Activated CD4-positive, alpha-beta memory T cell treated with anti-CD3 and anti-CD28 coated beads for 36 hours (primary cell): ENCODE measurements around the gene PRR23A. TPM values are rescaled to one million over a fixed set of nuclear protein-coding genes. Genes with fewer than 3 reads are reported as not detected.

Experiments
- CTCF ChIA-PET: fragments of 350-600 bp; sonication (Branson Sonifier 250); formaldehyde crosslinking; loops from one replicate; lab custom pipeline; 2021; ENCODE audit warnings: antibody characterized with exemption, inconsistent platforms; lab: Charles Lee
- POLR2A ChIA-PET: fragments of 350-600 bp; sonication (Branson Sonifier 250); formaldehyde crosslinking; loops from one replicate; lab custom pipeline; 2021; ENCODE audit warnings: antibody characterized with exemption; lab: Charles Lee
- DNase-seq: peaks from one replicate; pipeline ENCODE4 v3.0.0-alpha.2; 2020
- H3K27ac Mint-ChIP-seq: one replicate; pipeline ENCODE4 v1.8.0; 2021; ENCODE audit warnings: mixed read lengths
- H3K27me3 Mint-ChIP-seq: one replicate; pipeline ENCODE4 v1.8.0; 2021; ENCODE audit warnings: mixed read lengths
- H3K36me3 Mint-ChIP-seq: one replicate; pipeline ENCODE4 v1.8.0; 2021; ENCODE audit warnings: mixed read lengths
- H3K4me1 Mint-ChIP-seq: one replicate; pipeline ENCODE4 v1.8.0; 2021; ENCODE audit warnings: low read depth, mixed read lengths
- H3K4me3 Mint-ChIP-seq: one replicate; pipeline ENCODE4 v1.8.0; 2021; ENCODE audit warnings: mild to moderate bottlenecking, mixed read lengths
- H3K9me3 Mint-ChIP-seq: one replicate; pipeline ENCODE4 v1.8.0; 2021; ENCODE audit warnings: mixed read lengths
- intact Hi-C: fragments of 100-400 bp; cut with micrococcal nuclease; formaldehyde crosslinking; loops from one replicate; pipeline ENCODE4 v1.15.1; 2023
- total RNA-seq, 2 experiments: library from RNA; stranded (reverse); gene quantifications; one replicate each; pipeline ENCODE4 v1.2.3, GENCODE V29; 2021

PRR23A gene
- total RNA-seq, 2 experiments from 2014 or later: not detected

DNA sequence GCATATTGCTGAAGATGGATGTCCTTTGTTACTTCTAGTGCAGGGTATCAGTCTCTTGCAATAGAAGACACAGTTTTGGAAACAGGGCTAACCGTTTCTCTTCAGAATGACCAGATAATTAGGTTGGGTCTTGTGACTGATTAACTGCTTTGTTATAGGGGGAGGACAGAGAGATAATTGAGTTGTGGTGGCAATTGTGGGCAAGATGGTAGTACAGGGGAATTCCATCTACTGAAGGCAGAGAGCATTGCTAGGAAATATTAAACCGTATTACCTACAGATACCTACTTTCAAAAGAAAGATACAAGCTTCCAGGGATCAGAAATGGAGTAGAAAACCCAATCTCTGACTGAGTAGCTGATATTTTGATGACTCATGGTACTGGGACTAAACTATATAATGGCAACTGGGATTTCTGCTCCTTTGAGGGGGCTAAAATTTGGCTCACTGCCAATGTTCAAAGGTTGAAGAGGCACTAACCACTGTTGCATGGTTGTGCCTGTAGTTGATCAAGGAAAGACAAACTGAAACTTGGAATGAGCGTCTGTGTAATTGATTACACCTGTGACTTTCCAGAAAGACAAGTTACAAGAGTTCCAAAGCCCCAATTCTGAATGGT, 10.5 kb upstream of the PRR23A start:
- CTCF ChIA-PET: no interaction called here
- H3K36me3 Mint-ChIP-seq: no peaks in the 10 kb centered on the region
- POLR2A ChIA-PET: no interaction called here
- H3K27me3 Mint-ChIP-seq: peaks cover 1% of the 10 kb centered on the region
- no peak overlapping the region for H3K4me3 Mint-ChIP-seq
- intact Hi-C loops: no loop called here
- H3K27ac Mint-ChIP-seq: no peak overlapping the region
- DNase-seq: no peak
- peaks cover 18% of the 10 kb centered on the region for H3K9me3 Mint-ChIP-seq
- H3K4me1 Mint-ChIP-seq: no peaks in the 10 kb centered on the region

DNA sequence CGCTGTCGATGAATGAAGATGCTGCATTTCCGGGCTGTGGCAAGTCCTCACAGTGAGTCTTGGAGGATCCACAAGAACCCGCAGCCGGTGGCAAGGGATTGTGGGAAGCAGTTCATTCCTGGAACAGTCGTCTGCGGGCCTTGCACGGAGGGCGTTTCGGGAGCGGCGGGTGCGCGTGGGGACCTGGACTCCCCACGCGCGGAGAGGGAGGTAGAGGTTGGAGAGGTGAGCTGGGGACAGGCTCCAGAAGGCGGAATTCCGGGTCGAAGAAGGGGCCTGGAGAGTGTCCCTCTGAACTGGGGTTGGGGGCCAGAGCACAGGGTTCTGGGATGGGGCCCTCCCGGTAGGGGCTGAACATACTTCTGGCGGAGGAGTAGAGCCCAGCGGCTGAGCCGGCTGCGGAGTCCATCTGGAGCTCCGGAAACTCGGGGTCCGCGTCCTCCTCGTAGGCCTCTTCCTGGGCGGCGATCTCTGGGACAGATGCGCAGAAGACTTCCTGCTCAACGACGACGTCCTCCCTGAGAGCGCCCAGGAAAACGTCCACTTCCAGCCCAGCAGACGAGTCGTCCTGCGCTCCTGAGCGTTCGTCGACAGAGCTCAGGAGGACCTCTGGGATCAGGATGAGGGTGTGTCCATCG, 593 bp downstream of the PRR23A start:
- Mint-ChIP-seq H3K27me3 (peaks cover 3% of the 10 kb centered on the region), H3K36me3 (peaks cover 1% of the 10 kb centered on the region), H3K4me3 (no peak overlapping the region), H3K4me1 (no peaks in the 10 kb centered on the region), H3K9me3 (peaks cover 17% of the 10 kb centered on the region), H3K27ac (no peak overlapping the region)
- ChIA-PET POLR2A (no interaction called here), CTCF (no interaction called here)
- intact Hi-C loops: no loop called here
- DNase-seq: no peak

DNA sequence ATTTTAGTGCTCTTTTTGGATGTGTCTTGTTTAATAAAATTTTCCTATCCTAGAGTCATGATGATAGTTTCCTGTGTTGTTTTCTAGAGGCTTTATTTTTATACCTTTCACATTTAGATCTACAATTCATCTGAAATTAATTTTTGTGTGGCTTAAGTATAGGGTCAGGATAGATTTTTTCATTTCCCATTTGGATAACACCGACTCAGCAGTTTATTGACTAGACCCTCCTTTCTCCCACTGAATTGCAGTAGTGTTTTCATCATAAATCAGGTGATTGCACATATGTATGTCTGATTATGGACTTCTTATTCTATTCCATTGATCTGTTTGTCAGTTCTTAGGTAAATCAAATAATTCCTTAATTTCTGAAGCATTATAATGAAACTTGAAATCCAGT, 10.4 kb downstream of the PRR23A start:
- H3K4me3 Mint-ChIP-seq: no peak overlapping the region
- no peak overlapping the region for H3K27ac Mint-ChIP-seq
- H3K36me3 Mint-ChIP-seq: no peaks in the 10 kb centered on the region
- no peaks in the 10 kb centered on the region for H3K9me3 Mint-ChIP-seq
- DNase-seq: no peak
- intact Hi-C loops: no loop called here
- H3K4me1 Mint-ChIP-seq: no peaks in the 10 kb centered on the region
- ChIA-PET CTCF (no interaction called here), POLR2A (no interaction called here)
- H3K27me3 Mint-ChIP-seq: peaks cover 12% of the 10 kb centered on the region

DNA sequence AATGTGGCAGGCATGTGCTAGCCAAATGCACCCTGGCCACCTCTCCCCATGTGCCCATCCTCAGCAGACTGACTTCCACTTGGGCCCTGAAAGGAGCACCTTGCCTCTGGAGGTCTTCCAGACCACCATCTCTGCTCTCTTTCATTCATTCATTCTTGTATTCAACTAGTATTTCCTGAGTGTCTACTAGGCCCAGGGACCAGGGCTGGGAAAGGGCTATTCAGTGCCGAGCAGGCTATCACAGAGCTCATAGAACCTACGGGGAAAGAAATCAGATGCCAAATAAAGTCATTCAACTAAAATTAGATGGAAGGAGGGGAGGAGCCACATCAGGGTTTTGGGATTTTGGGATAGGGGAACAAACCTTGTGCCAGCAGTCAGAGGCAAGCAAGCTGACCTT, 18.9 kb downstream of the PRR23A start:
- no peaks in the 10 kb centered on the region for H3K4me1 Mint-ChIP-seq
- H3K4me3 Mint-ChIP-seq: no peak overlapping the region
- DNase-seq: no peak
- ChIA-PET POLR2A (no interaction called here), CTCF (no interaction called here)
- H3K27ac Mint-ChIP-seq: no peak overlapping the region
- no peaks in the 10 kb centered on the region for H3K27me3 Mint-ChIP-seq
- no peaks in the 10 kb centered on the region for H3K9me3 Mint-ChIP-seq
- intact Hi-C loops: no loop called here
- H3K36me3 Mint-ChIP-seq: no peaks in the 10 kb centered on the region

DNA sequence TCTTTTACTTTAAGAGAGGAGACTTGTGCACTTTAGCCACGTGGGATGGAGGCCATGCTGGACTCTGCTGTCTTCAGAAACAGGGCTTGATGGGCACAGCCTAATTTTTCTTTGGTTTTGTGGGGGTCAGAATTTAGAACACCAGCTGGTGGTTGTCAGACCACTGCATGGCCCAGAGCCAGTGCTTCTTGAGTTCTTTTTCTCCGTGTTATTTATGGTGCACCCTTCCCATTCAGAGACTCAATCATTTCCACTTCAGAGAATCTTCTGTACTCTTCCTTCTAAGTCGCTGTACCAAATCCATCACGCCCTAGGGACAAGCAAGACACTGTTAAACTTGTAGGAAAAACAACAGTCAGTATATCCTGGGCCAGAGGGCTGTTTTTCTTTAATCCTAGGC, 20.1 kb downstream of the PRR23A start:
- ChIA-PET POLR2A (no interaction called here), CTCF (no interaction called here)
- Mint-ChIP-seq H3K36me3 (no peaks in the 10 kb centered on the region), H3K4me3 (no peak overlapping the region), H3K27ac (no peak overlapping the region), H3K4me1 (no peaks in the 10 kb centered on the region), H3K9me3 (no peaks in the 10 kb centered on the region), H3K27me3 (no peaks in the 10 kb centered on the region)
- intact Hi-C loops: no loop called here
- no peak for DNase-seq

DNA sequence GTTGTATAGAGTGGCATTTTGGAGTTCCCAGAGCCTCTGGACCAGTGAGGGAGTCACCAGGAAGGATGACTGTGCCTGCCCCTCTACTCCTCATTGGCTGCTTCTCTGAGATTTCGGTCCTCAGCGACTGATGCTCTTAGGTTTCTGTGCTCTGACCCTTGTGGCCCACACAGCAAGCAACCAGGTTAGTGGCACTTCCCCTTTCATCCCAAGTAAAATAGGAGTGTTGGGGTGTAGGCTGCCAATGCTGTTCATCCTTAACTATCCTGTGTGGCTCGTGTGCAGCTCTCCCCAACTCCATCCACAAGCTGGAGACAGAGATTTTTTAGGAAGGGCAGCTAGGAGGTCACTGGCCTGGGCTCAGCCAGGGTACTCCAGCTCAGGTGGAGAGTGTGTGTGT, 21.3 kb downstream of the PRR23A start:
- Mint-ChIP-seq H3K36me3 (no peaks in the 10 kb centered on the region), H3K9me3 (no peaks in the 10 kb centered on the region), H3K27me3 (peaks cover 2% of the 10 kb centered on the region), H3K4me3 (no peak overlapping the region), H3K27ac (no peak overlapping the region), H3K4me1 (no peaks in the 10 kb centered on the region)
- DNase-seq: no peak
- intact Hi-C loops: no loop called here
- CTCF ChIA-PET: no interaction called here
- POLR2A ChIA-PET: no interaction called here

DNA sequence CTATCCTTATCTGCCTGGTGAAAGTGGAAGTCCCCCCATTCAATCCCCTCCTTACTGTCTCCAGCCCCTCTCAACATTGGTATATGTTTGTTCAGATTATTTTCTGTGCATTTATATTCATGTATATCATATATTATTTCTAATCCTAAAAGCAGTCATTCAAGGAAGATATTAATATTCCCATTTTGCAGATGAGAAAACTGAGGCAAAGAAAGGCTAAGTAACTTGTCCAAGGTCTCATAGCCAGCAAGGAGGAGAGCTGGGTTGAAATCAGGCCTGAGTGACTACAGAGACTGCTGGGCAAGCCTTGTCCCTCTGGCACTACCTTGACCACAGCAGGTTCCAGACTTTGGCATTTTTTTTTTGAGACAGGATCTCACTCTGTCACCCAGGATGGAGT, 30.0 kb downstream of the PRR23A start:
- intact Hi-C loops: no loop called here
- POLR2A ChIA-PET: no interaction called here
- no peaks in the 10 kb centered on the region for H3K9me3 Mint-ChIP-seq
- no peak for DNase-seq
- no peak overlapping the region for H3K4me3 Mint-ChIP-seq
- CTCF ChIA-PET: no interaction called here
- no peaks in the 10 kb centered on the region for H3K36me3 Mint-ChIP-seq
- H3K27ac Mint-ChIP-seq: no peak overlapping the region
- no peaks in the 10 kb centered on the region for H3K4me1 Mint-ChIP-seq
- peaks cover 11% of the 10 kb centered on the region for H3K27me3 Mint-ChIP-seq

DNA sequence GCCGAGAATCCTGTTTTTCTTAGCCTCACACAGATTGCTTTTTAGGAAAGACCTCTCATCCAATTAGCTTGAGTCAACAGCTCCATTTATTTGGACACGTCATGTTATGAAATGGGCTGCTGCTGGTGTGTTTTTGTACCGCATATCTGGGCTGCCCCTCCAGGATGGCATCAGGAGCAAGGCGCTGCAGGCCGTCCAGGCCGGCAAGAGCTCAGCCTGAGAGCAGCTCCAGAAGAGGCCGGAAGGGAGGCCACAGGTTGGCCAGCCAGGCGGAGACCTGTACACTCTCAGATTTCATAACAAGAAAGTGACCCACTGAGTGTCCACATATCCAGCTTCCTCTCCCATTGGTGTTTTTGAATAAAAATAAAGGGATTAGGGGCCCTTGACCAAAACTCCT, 30.7 kb downstream of the PRR23A start:
- POLR2A ChIA-PET: no interaction called here
- Mint-ChIP-seq H3K27ac (no peak overlapping the region), H3K9me3 (no peaks in the 10 kb centered on the region), H3K4me3 (no peak overlapping the region), H3K27me3 (peaks cover 16% of the 10 kb centered on the region), H3K36me3 (no peaks in the 10 kb centered on the region), H3K4me1 (no peaks in the 10 kb centered on the region)
- CTCF ChIA-PET: no interaction called here
- DNase-seq: no peak
- intact Hi-C loops: no loop called here

DNA sequence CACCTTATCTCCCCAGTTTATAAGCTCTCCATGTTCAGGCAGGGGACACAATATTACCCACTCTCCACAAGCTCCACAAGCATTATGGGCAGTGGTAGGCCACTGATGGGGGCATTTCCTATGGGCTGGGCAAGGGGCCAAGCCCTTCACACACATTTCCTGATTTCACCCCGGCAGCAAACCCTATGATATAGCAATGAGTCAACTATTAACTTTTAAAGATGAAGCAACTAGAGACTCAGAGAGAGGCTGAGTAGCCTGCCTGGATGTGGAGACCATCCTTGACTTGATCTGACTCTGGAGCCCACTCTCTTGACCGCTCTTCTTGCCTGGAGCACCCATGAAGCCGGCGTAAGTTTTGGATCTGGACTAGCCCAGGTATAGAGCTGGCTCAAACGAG, 31.6 kb downstream of the PRR23A start:
- Mint-ChIP-seq H3K36me3 (no peaks in the 10 kb centered on the region), H3K27ac (no peak overlapping the region), H3K4me3 (no peak overlapping the region), H3K9me3 (no peaks in the 10 kb centered on the region), H3K27me3 (peaks cover 21% of the 10 kb centered on the region), H3K4me1 (no peaks in the 10 kb centered on the region)
- CTCF ChIA-PET: interaction anchor here (1.2 kb wide), 1 partner anchor 38 kb away, joined by 4 read pairs; no protein-coding TSS in a partner anchor
- intact Hi-C loops: no loop called here
- DNase-seq: no peak
- POLR2A ChIA-PET: no interaction called here

DNA sequence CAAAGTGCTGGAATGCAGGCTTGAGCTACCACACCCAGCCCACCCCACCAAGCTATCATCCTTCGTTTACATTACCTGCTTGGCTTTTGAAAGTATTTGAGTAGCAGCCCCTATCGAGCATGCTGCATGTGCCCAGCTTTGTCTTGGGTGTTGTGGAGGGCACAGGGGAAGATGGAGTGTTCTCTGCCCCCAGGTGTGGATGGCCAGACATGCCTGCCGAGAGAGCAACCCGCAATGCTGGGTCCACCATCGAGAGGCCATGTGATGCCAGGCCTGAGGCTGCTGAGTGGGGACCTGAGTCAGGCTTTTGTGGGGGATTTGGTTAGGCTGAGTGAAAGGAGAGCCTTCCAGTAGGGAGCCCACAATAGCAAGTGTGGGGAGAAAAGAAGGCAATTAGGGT, 33.1 kb downstream of the PRR23A start:
- Mint-ChIP-seq H3K4me1 (no peaks in the 10 kb centered on the region), H3K27me3 (peaks cover 23% of the 10 kb centered on the region), H3K27ac (no peak overlapping the region), H3K36me3 (no peaks in the 10 kb centered on the region), H3K4me3 (no peak overlapping the region), H3K9me3 (no peaks in the 10 kb centered on the region)
- ChIA-PET CTCF (interaction anchor here (0.9 kb wide), 1 partner anchor 356 kb away, joined by 3 read pairs; no protein-coding TSS in a partner anchor), POLR2A (no interaction called here)
- intact Hi-C loops: no loop called here
- no peak for DNase-seq

DNA sequence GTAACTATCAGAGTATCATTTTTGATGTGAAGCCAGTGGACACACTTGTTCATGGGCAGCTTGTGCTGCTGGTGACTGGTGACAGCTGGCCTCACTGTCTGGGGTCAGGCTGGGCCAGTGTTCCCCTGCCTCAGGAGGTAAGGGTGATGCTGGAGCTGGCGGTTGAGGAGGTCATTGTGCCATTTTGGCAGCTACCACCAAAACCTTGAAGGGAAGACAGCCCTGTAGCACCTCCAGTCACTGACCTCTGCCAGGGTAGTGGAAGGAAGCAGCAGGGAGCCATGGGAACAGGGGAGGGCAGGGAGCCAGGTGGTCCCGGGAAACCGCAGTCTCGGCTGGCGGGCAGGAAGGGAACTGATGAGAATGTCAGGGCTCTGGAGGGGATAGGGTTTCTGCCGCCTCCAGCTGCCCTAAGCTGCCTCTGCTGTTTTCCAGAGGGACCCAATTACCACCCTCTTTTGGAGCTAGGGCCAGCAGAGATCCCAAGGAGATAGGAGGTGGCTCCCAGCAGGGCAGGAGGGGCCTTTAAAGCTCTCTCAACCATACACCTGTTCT, 34.2 kb downstream of the PRR23A start:
- no peaks in the 10 kb centered on the region for H3K4me1 Mint-ChIP-seq
- H3K4me3 Mint-ChIP-seq: no peak overlapping the region
- intact Hi-C loops: no loop called here
- POLR2A ChIA-PET: no interaction called here
- H3K9me3 Mint-ChIP-seq: no peaks in the 10 kb centered on the region
- no peak overlapping the region for H3K27ac Mint-ChIP-seq
- peaks cover 23% of the 10 kb centered on the region for H3K27me3 Mint-ChIP-seq
- CTCF ChIA-PET: interaction anchor here (1.5 to 1.9 kb wide), 2 partner anchors 8 to 36 kb away, joined by 3 to 5 read pairs; no protein-coding TSS in a partner anchor
- no peaks in the 10 kb centered on the region for H3K36me3 Mint-ChIP-seq
- DNase-seq: no peak

DNA sequence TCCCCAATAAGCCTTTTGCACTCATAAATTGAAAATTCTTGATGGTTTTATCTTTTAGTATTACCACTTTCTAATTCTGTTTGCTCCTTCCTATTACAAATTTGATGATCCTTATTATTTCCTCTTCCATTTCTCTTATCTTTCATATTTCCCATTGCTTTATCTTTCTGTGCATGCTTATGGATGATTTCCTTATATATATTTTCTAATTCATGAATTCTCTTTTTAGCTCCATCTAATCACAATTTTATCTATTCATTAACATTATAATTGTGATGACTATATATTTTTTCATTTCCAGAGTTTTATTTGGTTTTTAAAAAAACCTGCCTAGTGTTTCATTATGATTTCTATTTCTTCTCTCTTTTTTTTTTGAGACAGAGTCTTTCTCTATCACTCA, 41.1 kb downstream of the PRR23A start:
- ChIA-PET POLR2A (no interaction called here), CTCF (interaction anchor here (0.7 to 1.1 kb wide), 4 partner anchors 29 to 380 kb away, joined by 3 to 5 read pairs (median 4); no protein-coding TSS in a partner anchor)
- no peak for DNase-seq
- H3K36me3 Mint-ChIP-seq: peaks cover 6% of the 10 kb centered on the region
- intact Hi-C loops: no loop called here
- no peak overlapping the region for H3K27ac Mint-ChIP-seq
- peaks cover 13% of the 10 kb centered on the region for H3K9me3 Mint-ChIP-seq
- H3K4me3 Mint-ChIP-seq: no peak overlapping the region
- H3K4me1 Mint-ChIP-seq: peaks cover 11% of the 10 kb centered on the region
- peaks cover 42% of the 10 kb centered on the region for H3K27me3 Mint-ChIP-seq
